COLO829 (cell line): Measurements from ENCODE around the gene NKAIN1.

ENCODE experiments used
- DNase-seq: peaks from one replicate; pipeline ENCODE4 v3.0.0; 2012; ENCODE audit warnings: low spot score

The NKAIN1 gene

DNA sequence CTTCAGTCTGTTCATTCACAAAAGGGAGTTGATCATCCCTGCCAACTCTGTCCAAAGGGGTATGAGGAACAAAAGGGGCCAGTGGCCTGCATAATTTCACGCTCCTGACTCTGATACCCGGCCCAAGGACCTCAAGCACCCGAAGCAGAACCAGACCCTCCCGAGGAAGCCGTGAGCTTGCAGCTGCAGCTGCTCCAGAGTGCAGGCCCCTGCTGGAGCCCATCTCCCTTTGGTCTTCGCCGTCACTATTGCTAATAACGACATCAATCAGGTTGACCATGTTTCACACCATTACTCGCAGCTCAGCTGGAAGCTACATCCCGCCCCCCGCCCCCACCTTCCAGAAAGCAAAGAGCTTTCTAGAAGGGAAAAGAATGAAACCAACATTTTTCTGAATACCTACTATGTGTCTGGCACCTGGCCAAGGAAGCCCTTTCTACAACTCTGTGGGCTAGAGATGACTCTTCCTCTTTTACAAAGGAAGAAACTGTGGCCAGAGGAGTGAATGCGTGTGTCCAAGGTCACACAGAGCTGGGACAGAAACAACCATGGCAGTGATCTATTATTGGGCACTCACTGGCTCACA is 5.5 kb downstream of the NKAIN1 start:
- DNase-seq = no peak

DNA sequence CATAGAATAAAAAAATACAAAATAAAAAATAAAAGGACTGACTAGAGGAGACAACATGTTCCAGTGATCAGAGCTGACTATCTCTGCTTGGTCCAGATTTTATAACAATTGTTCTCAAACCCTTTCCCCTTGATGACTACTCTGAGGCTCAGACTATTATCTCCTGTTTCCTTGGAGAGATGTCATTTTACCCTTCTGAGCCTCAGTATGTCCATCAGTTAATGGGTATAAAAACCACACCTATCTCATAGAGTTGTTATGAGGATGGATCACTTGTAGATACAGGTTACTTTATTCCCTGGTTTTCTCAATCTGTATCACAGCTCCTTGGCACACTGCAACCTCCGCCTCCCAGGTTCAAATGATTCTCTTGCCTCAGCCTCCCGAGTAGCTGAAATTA is 7.0 kb downstream of the NKAIN1 start:
- no peak for DNase-seq

DNA sequence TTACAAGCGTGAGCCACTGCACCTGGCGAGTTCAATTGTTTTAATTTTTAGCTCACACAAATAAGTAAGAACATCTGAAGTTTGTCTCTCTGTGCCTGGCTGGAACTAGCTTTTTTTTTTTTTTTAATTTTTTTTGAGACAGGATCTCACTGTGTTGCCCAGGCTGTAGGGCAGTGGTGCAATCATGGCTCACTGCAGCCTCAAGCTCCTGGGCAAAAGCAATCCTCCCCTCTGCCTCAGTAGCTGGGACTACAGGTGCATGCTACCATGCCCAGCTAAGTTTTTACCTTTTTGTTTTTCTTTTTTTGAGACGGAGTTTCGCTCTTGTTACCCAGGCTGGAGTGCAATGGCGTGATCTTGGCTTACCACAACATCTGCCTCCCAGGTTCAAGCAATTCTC is 7.9 kb downstream of the NKAIN1 start:
- DNase-seq = no peak

DNA sequence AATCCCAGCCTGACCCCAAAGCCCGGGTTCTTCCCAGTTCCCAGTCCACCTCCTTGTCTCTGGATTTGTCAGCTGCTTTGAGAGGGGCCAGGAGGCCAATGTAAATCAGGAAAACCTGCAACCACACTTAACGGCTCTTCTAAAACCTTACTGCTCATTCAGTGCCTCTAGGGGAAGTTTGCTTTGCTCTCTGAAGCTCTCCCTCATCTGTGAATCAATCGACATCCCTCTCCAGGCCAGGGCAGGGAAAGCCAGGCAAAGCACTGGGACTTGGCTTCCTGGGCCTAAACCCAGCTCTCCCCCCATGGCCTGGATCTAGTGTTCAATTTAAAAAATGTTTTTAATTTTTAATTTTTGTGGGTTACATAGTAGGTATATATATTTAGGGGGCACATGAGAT is 9.3 kb downstream of the NKAIN1 start:
- DNase-seq = no peak

DNA sequence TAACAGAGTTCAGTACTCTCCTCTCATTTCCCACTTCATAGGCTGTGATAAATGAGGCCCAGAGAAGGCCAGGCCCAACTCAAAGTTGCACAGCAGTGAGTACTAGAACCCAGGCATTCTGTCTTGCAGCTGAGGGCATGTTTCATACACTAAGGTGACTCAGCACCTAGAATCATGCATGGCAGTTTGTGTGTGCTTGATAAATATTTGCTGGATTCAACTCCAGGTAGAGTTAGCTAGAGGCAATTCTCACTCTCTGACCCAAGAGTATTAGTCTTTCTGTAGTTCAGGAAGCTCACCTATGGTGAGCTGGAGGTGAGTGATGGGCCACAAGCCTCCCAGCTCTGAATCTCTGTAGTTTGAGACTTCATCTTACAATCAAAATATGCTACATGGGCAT is 10.7 kb downstream of the NKAIN1 start:
- no peak for DNase-seq

DNA sequence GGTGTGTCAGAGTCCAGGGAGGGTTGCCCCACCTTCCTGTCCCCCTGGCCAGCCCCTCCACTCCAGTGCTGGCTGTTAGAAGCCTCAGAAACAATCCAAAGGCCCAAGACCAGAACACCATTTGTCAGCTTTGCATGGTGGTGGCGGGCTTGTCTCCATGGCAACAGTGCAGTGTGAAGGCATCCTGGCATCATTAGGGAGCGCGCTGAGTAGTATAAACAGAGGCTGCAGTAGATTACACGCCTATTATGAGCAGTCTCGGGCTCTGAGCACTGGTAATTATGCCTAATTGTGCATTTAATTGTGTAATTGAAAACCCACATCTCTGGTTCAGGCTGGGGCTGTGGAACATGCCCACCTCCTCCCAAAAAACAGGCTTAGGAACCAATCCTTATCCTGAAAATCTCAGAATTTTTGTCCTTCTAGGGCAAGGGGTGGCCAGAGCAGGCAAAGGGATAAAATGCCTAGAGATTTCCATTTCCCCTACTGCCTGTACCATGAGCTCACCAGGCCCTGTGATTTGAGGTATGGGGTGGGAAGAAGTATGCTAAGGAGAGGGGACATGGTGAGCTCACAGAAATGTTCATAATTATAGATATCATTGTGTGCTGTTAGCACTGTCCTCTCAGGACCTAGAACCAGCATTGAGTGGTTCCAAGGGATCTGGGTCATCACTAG is 11.7 kb downstream of the NKAIN1 start:
- no peak for DNase-seq

DNA sequence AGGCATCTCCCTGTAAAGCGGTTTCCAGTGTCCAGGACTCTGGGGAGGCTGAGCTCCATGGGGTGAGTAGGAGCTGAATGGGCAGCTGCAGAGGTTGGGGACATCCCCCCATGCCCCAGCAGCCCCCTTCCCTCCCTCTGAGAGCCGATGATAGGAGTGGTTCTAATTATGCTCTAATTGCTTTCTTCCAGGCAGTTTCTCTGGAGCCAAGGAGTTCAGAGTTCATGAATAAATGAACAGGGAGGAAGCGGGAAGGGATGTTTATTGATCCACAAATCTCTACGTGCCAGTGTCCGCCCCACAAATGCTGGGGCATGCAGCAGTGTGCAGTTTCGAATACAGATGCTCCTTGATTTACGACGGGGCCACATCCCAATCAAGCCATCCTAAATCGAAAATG is 15.6 kb downstream of the NKAIN1 start:
- no peak for DNase-seq

DNA sequence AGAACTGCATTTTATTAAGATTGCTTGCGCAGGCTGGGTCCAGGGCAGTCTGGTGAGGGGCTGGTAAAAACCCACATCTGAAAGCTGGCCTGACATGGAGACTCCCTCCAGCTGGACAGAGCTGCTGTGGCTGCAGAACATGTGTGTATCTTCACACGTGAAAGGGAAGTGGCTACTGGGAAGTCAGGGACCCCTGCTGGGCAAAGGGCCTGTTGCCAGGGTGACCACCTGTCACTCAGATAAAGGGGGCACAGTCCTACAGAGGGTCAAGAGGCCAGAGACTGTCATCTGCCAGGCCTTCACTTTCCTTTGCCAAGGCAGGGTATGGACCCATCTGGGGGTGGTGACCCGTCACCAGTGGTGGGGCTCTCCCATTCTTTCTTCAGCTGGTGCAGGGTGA is 17.5 kb downstream of the NKAIN1 start:
- DNase-seq = no peak

DNA sequence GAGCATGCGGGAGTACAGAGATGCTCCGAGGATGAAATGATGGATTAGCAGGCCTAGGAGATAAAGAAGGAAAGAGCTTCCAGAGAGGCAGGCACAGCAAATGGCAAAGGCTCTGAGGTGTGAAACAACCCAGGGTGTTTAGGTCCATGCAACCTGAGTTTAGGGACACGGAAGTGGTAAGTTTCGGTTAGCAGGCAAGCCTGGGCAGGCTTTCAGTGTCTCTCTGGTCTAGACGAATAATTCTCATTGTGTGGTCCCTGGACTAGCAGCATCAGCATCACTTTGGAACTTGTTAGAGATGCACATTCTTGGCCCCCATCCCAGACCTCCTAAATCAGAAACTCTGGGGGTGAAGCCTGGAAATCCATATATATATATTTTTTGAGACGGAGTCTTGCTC is 18.6 kb downstream of the NKAIN1 start:
- DNase-seq = no peak

DNA sequence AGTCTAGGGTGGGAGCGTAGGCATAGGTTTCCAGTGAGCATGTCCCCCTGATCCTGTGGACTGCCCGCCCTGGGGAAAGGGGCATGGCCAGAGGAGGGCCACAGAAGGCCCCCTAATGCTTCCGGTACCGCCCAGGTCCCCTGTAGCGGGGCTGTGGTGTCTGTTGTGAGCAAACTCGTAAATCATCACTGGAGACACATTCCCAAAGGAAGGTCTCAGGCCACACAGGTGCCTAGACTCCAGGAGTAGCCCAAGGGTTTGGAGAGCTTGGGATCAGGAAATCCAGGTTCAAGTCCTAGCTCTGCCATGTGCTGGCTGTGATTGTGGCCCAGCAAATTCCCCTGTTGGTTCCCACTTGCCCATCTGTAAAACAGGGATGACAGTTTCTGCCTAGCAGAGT is 20.2 kb downstream of the NKAIN1 start:
- no peak for DNase-seq

DNA sequence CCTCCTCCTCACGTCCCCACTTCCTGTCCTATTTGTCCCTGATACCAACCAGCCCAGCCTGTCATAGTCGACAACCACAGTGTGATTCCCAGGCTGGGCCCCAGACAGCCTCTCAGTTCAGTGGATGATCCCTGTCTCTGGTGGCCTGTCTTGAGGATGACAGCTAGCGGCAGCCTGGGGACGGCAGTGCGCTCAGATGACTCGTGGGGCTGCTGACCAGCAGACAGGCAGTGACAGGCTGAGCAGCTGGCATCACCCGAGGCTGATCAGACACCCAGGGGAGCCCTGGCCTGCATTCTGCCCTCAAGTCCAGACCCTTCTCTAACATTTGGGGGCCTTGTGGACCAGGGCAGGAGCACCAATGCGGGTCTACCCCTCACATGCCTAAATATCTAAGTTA is 21.0 kb downstream of the NKAIN1 start:
- DNase-seq = no peak

DNA sequence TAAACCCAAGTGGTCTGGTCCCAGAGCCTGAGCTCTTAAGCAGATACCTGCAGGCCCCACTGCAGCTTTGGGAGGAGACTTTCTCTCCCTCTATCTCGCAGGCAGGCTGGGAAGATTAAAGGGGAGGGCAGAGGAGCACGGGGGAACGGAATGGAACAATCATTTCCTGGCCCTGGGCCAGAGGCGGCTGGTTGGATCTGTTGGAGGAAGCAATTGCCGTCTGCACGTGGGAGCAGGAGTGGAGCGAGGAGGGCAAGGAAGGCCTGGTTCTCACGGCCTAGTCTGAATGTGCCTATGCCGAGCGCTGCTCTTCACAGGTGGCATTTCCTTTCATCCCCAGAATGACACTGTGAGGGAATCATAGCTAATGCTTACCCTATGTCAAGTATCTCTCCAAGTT is 23.7 kb downstream of the NKAIN1 start:
- DNase-seq = no peak

DNA sequence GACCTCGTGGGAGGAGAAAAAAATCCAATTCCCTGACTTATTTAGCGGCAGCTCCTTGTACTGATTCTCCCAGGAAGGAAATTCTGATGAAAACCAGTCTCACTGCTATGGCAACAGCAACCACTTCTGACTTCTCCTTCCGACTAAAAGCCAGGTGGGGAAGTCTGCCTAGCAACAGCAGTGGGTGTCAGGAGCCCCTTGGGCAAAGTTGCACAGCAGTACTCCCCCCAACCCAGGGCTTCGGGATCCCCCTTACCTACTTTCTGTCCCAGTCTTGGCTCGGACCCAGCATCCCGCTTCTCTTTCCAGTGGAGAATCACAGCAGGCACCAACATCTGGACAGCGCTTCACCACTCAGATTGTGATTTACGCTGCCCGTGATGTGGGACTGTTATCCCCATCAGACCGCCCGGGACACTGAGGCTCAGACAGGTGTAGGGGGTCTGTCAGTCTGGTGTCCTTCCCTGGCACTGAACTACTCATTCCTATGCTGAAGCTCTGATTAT is 24.6 kb downstream of the NKAIN1 start:
- no peak for DNase-seq

DNA sequence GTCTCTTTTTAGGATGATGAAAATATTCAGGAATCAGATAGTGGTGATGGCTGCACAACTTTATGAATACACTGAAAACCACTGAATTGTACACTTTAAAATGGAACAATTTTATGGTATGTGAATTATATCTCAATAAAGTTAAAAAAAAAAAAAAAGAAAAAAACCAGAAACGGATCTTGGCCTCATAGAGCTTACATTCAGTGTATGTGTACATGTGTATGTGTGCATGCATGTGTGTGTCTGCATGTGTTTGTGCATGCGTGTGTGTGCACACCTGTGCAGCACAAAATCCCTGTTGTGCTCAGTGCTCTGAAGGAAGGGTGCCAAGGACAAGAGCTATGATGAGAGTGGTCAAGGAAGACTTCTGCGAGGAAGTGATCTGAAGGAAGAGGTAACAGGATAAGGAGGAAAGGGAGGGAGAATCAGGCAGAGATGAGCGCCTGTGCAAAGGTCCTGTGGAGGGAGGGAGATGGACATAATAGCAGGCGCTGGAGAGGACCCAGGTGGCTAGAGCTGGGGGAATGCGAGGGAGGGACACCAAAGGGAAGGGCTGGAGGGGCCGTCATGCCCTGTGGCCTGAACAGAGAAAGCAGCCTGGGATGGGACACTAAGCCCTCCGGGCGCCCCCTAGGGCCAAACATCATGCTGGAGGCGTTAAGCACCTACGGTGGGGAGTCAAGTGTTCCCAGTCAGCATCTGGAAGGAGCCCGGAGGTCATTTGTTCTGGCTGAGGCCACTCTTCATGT is 25.2 kb downstream of the NKAIN1 start:
- no peak for DNase-seq

DNA sequence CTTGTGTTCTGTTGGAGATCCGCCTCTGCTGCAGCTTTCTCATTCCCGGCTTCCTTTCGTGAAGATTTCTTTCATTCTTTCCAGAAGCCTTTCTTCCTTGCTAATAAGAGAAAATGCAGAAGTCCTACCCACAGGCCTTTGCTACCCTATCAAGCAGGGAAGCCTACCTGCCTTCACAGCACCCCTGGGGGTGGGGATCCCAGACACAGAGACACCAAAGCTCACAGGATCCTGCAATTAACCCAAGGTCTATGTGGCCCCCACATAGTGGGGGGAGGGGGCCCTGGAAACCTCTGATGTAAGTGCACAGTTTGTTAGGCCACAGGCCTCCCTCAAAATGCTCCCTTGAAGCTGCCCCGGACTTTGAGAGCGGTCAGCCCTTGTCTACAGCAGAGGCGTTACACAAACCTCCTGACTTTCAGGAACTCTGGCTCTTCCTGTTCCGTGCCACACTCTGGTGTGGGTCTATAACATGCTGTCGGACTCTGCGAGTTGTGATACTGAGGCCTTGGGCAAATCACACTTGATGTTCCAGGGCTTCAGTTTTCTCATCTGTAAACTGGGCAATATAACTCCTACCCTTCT is 31.2 kb downstream of the NKAIN1 start:
- no peak for DNase-seq

DNA sequence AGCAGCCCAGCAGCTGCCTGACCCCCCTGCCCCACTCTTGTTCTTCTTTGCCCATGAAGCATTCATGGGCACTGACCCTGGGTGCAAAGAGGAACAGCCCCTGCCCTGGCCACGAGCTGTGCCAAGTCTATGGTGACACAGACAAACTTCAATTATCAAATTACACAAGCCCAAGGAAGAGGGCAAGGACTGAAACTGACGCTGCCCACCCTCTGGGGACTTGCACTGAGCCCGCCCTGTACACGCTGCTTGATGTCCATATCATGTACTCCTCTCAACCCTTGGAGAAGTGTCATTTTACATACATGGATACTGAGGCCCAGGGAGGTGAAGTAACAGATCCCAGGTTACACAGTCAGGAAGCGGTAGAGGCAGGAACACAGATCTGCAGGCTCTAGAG is 32.1 kb downstream of the NKAIN1 start:
- no peak for DNase-seq

DNA sequence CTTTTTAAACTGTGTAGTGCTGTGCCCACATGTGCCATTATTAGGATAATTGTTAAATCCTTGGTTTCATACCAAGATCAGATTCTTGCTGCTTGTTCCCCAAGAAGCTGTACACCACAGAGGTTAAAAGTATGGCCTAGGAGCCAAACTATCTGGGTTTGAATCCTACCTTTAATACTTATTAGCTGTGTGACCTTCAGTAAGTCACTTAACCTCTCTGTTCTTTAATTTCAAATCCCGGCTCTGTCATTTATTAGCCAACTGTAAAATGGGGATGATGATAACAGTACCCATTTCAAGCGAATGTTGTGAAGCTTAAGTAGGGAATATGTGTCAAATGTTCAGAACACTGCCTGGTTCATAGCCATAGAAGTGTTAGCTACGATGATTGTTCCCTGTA is 32.6 kb downstream of the NKAIN1 start:
- DNase-seq = no peak

DNA sequence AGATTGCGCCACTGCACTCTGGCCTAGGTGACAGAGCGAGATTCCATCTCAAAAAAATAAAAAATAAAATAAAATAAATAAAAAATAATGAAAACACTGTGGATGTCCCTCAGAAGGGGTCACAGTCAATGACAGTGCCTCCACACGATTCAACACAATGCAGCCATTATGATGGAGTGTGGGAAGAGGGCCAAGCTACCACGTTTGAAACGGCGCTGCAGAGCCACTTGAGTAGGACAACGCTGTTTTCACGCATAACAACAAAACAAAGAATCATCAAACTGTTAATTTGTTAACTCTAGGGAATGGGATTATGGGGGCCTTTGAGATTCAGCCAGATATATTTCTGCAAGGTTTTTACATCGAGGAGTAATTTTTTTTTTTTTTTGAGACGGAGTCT is 36.5 kb downstream of the NKAIN1 start:
- peak; percentile 74 for DNase-seq

DNA sequence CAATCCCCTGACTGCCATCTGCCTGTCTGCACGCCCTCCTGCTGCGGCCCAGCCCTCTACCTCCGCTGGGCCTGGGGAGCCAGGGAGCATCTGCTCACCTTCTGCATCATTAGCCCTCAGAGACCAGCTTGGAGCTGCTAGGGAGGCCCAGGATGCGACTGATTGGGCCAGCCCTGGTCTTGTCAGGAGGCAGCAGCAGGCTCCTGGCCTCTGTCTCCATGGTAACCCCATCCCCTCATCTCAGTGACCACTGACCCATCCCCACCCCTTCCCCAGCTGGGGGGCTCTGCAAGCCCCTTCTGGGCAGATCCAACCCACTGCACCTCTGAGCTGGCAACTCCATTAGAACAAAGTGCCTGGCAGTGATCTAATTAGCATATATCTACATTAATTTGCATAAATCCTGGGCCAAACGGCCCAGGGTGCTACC is 37.7 kb downstream of the NKAIN1 start:
- no peak for DNase-seq

DNA sequence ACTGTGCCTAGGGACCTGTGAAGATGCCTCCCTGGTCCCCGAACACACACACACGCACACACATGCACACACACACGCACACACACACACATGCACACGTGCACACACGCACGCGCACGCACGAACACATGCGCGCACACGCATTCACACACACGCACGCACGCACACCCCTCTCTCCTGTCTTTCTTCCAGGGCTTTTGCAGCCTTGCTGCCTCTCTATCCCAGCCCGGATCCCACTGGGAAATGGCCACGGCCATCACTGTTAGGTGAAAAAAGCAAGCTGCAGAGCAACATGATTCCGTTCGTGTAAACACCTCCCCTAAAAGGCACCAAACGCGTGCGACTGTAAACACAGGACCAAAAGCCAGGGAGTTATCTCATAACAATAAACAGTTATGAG is 39.7 kb downstream of the NKAIN1 start:
- DNase-seq = no peak

DNA sequence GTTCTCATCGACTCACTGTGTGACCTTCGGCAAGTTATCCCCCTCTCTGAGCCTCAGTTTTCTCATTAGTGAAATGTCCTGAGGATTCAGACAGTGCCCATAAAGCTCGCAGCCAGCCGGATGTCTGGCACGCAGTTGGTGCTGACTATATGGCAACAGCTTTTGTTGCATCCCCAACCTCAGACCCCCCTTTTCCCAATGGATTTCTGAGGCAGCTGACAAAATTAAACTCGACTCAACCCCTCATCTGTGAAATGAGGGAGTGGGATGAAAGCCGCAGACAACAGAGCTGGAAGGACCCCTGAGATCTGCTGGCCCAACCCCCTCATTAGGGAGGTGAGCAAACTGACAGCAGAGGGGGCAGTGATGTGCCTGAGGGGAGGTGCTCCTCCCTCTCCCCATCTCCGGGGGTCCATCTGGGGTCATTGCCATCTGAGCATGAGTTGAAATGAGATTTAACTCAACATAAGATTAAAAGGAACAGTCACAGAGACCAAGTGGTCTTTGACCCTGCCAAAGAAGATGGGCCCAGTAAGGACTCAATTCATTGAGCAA is 40.4 kb downstream of the NKAIN1 start:
- no peak for DNase-seq

DNA sequence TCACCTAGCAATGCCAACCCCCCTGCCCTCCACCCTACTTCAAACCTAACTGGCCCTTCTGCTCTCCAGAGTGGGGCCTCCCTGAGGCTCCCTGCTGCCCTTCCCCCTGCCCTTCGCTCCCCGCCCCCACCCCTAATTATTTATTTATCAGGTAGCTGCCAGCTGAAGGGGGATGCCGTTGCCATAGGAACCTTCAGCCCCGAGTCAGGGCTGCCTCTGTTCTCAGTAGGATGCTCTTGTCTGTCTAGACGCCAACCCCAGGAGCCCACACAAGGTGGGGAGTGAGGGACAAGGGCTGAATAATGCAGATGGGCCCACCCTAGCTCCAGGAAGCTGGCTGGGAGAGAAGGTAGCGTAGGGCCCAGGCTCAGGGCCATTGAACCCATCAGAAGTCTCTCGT is 41.1 kb downstream of the NKAIN1 start:
- no peak for DNase-seq

DNA sequence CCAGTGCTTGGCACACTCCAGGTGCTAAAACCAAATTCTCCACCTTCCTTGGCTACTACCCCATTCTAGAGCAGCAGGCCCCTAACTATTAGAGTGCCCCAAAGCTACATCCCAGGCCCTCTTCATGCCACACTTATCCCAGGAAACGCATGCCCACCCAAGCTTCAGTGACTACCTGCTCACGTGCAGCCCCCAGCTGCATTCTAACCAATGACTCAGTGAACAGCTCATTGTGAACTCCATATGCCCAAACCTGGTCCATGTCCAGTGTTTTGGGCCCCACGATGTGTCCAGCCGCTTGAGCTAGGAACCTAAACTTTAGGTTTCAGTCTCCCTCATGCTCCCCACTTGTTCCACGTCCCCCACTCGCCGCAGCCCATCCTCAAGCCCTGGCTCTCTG is 41.5 kb downstream of the NKAIN1 start:
- DNase-seq = no peak
